C4-2B (cell line): ENCODE results near the gene BPNT1.

Experiments used
- H3K27ac ChIP-seq: fragments of 450-650 bp; 2 replicates; pipeline ENCODE4 v1.5.1; 2017
- ZFX ChIP-seq: fragments of 450-650 bp; IDR thresholded peaks from 2 replicates; pipeline ENCODE4 v1.6.1; 2017
- TF ChIP-seq, protein P1 (sequence below): fragments of 450-650 bp; conservative IDR thresholded peaks from 2 replicates; pipeline ENCODE4 v1.5.1; 2017; ENCODE audit warnings: mild to moderate bottlenecking

The BPNT1 gene, protein sequence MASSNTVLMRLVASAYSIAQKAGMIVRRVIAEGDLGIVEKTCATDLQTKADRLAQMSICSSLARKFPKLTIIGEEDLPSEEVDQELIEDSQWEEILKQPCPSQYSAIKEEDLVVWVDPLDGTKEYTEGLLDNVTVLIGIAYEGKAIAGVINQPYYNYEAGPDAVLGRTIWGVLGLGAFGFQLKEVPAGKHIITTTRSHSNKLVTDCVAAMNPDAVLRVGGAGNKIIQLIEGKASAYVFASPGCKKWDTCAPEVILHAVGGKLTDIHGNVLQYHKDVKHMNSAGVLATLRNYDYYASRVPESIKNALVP

DNA sequence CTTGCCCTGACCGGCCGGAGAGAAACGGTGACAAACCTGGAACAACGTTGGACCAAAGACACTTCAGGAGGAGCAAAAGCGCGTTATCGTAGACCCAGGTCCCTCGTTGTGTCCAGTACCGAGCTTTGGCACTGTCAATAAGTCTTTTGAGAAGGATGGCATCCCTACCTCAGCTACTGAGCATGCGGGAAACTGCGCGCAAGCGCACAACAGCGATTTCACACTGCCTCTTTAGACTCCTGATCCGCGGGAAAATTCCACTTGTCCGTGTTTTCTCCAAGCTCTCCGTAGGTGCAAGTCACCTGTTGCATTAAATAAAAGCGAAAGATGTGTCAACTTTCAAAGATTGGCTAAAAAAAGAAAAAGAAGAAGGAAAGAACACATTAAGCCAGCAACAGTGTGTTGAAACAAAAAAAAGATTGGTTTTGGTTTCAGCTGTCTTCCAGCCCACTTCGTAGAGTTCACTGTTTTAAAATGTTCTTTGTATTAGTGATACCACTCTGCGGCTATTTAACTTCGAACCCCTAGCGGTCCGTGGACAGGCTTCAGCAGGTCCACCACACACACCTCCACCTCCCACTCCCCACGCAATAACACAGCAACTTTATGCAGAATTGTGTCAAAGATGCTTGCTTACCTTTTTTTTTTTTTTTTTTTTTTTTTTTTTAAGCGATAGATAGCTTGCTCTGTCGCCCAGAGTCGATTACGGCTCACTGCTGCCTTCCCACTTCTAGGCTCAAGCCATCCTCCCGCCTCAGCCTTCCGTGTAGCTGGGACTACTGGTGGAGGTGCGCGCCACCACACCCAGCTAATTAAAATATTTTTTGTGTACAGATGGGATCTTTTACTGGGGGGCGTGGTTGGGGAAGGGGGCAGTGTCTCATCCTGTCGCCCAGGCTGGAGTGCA, at the start of gene BPNT1:
Gene BPNT1, minus strand, starts transcription at position 139 of the 907 bp plus-strand sequence. CDS start 9,942 bp downstream, outside the sequence.
- TF ChIP-seq, protein P1, sequence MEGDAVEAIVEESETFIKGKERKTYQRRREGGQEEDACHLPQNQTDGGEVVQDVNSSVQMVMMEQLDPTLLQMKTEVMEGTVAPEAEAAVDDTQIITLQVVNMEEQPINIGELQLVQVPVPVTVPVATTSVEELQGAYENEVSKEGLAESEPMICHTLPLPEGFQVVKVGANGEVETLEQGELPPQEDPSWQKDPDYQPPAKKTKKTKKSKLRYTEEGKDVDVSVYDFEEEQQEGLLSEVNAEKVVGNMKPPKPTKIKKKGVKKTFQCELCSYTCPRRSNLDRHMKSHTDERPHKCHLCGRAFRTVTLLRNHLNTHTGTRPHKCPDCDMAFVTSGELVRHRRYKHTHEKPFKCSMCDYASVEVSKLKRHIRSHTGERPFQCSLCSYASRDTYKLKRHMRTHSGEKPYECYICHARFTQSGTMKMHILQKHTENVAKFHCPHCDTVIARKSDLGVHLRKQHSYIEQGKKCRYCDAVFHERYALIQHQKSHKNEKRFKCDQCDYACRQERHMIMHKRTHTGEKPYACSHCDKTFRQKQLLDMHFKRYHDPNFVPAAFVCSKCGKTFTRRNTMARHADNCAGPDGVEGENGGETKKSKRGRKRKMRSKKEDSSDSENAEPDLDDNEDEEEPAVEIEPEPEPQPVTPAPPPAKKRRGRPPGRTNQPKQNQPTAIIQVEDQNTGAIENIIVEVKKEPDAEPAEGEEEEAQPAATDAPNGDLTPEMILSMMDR, result peak; percentile 32
- TF ChIP-seq ZFX, result no peak
- H3K27ac ChIP-seq, result peak within 1 kb of the TSS; percentile 58

DNA sequence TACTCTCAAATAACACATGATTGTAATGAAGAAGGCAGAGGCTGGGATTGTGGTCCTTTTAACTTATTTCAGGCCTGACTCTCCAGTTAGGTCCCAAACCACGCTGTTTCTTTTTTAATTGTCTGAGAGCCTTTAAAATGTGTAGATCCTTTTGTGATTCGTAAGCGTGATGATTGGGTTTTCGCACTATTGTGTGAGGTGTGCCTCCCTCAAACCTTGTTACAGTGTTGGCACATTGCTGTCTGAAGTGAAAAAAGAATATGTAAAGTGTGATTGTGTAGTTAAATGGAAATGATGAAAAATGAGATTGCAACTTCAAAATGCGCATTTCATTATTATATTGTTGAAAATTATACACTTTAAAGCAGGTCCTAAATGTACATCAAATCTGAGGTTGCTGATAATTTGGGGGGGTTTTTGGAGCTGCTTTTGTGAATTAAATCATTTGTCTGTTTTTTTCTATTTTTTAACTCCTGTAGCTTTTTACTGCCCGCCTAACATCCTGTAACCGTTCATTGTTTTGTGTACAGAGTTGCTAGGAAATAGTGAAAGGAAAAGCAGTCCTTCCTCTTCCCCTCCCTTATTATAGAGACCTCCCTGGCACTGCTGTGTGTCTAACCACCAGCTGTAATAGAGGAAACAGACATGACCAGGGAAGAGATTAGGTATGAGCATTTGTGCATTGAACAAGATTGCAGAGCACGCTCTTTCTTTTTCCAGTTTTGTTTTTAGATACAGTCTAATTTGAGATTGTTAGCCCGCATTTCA, 47.6 kb upstream of the BPNT1 start:
- no peak for TF ChIP-seq ZFX
- TF ChIP-seq, protein P1, result no peak
- no peak overlapping the region for H3K27ac ChIP-seq

DNA sequence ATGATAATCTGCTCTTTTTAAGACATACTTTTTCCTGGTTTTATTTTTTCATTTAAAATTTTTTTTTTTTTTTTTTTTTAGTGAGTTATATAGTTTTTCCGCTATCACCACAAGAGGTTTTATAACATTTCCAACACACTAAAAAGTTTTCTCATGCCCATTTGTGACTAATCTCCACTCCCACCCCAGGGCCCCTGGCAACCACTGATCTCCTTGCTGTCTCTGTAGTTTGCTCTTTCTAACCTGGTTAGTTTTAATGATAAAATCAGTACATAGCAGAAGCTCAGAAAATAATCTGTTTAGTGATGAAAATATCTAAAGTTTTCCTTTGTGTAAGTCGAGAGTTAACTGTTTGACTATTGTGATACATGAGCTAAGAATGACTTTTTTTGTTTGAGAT, 46.2 kb upstream of the BPNT1 start:
- no peak overlapping the region for H3K27ac ChIP-seq
- no peak for TF ChIP-seq ZFX
- TF ChIP-seq, protein P1, result no peak

DNA sequence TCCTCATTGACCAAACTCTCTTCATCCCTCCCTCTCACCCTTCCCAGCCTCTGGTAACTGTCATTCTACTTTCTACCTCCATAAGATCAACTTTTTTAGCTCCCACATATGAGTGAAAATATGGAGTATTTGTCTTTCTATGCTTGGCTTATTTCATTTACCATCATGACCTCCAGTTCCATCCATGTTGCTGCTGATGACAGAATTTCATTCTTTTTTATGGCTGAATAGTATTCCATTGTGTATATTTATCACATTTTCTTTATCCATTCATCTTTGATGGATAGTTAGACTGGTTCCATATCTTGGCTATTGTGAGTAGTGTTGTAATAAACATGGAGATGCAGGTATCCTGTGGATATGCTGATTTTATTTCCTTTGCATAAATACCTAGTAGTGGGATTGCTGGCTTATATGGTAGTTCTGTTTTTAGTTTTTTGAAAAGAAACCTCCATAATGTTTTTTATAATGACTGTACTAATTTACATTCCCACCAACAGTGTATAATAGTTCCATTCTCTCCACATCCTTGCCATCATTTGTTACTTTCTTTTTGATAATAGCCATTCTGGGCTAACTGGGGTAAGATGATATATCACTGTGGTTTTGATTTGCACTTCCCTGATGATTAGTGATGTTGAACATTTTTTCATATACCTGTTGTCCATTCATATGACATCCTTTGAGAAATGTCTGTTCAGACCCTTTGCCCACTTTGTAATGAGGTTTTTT, 40.1 kb upstream of the BPNT1 start:
- TF ChIP-seq, protein P1, result no peak
- no peak for TF ChIP-seq ZFX

DNA sequence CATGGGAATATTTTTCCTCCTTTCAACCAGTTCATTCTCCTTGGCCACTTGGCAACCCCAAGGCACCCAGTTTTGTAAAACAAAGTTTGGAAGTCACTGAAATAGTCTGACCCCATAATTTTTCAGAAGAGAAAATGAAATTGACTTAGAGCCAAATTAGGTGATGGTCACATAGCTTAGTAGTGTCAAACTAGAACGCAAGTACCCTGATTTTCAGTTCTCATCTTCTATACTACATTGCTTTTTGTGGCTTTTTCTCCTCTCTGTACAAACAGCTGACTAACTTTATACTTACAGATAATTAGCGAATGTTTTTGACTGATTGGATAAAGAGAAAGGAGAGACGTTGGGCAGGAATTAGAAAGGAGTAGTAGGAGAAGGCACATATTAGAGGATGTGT, 37.5 kb upstream of the BPNT1 start:
- TF ChIP-seq, protein P1, result no peak
- no peak for TF ChIP-seq ZFX
- H3K27ac ChIP-seq, result no peak overlapping the region

More for the DNA sequence above, 40.1 kb upstream of the BPNT1 start:
- H3K27ac ChIP-seq, result no peak overlapping the region

DNA sequence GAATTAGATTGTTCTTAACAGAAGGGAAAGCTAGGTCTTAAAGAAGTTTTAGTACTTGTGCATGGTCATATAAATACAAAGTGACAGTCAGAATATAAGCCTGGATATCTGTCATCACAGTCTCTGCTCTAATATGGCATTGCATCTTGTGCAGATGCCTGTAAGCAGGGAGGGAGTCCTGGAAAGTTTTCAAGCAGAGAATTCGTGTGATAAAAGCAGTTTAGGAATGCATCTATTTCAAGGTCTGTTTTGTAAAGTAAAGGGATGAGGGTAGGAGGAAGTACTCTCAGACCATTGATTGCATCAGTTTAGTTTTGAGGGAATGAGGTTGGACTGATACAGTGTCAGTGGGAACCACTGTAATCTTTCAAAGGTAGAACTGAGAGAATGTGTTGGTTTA, 35.0 kb upstream of the BPNT1 start:
- H3K27ac ChIP-seq, result no peak overlapping the region
- TF ChIP-seq, protein P1, result no peak
- no peak for TF ChIP-seq ZFX
